ENCODE data around the gene RUBCNL. TPM values are rescaled to one million over a fixed set of nuclear protein-coding genes. Genes with fewer than 3 reads are reported as not detected.

The RUBCNL gene
- total RNA-seq, 1 donor from 2014 or later = 2.9 TPM

DNA sequence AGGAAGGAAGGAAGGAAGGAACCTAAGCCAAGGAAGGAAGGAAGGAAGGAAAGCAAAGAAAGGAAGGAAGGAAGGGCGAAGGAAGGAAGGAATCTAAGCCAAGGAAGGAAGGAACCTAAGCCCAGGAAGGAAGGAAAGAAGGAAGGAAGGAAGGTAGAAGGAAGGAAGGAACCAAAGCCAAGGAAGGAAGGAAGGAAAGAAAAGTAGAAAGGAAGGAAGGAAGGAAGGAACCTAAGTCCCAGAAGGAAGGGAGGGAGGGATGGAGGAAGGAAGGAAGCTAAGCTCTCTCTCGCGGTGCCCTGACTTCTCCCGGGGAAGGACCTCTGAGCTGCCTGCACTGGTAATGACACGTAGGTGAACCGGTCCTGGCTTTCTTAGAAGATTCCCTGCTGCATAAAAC lies 1.3 kb upstream of the RUBCNL start:
- no peaks in the 10 kb centered on the region for H3K9me3 ChIP-seq
- H3K27ac ChIP-seq = no peak overlapping the region
- H3K4me1 ChIP-seq = peaks cover 22% of the 10 kb centered on the region
- peaks cover 25% of the 10 kb centered on the region for H3K27me3 ChIP-seq
- H3K4me3 ChIP-seq = no peak overlapping the region
- intact Hi-C loops (cut with DNase I) = no loop called here
- ATAC-seq (no peak), DNase-seq (no peak)
- H3K36me3 ChIP-seq = no peaks in the 10 kb centered on the region
- no peak for TF ChIP-seq CTCF (IDR thresholded peaks at IDR 0.05)

- Histone ChIP-seq H3K9me3 (no peaks in the 10 kb centered on the region), H3K36me3 (no peaks in the 10 kb centered on the region), H3K4me1 (peaks cover 22% of the 10 kb centered on the region), H3K4me3 (peak overlapping the region; percentile 57), H3K27ac (no peak overlapping the region), H3K27me3 (peaks cover 25% of the 10 kb centered on the region)
- intact Hi-C loops (cut with DNase I) = no loop called here
- DNase-seq (no peak), ATAC-seq (no peak)
- TF ChIP-seq CTCF (IDR thresholded peaks at IDR 0.05) = no peak
Measured at GRCh38 chr13:46386392-46387063, 524 bp downstream of the RUBCNL start.

GRCh38 chr13:46385946-46386345 lies 1.1 kb downstream of the RUBCNL start:
- intact Hi-C loops (cut with DNase I) = no loop called here
- no peak overlapping the region for H3K4me3 ChIP-seq
- no peak for ATAC-seq
- H3K4me1 ChIP-seq = peaks cover 22% of the 10 kb centered on the region
- peaks cover 25% of the 10 kb centered on the region for H3K27me3 ChIP-seq
- H3K36me3 ChIP-seq = no peaks in the 10 kb centered on the region
- H3K27ac ChIP-seq = no peak overlapping the region
- H3K9me3 ChIP-seq = no peaks in the 10 kb centered on the region
- no peak for TF ChIP-seq CTCF (IDR thresholded peaks at IDR 0.05)
- no peak for DNase-seq

- H3K36me3 ChIP-seq = no peaks in the 10 kb centered on the region
- H3K4me3 ChIP-seq = no peak overlapping the region
- peaks cover 25% of the 10 kb centered on the region for H3K27me3 ChIP-seq
- H3K27ac ChIP-seq = no peak overlapping the region
- peaks cover 8% of the 10 kb centered on the region for H3K4me1 ChIP-seq
- no peak for DNase-seq
- H3K9me3 ChIP-seq = no peaks in the 10 kb centered on the region
- TF ChIP-seq CTCF (IDR thresholded peaks at IDR 0.05) = no peak
- intact Hi-C loops (cut with DNase I) = no loop called here
- ATAC-seq = no peak
Measured at GRCh38 chr13:46383383-46383782, 3.7 kb downstream of the RUBCNL start.

DNA sequence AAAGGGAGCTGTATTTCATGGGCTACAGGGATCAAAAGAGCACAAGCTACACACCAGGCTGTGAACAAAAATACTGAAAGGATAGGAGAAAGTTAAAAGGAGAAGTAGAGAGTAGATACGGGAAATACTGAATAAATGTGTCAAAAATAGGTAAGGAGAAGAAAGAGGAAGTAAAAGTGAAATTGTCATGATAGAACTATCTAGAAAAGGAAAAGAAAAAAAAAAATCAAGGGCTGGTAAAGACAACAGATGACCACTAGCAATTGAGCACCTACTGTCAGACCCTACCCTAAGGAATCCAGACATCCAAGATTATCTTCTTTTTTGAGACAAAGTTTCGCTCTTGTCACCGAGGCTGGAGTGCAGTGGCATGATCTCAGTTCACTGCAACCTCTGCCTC lies 4.8 kb downstream of the RUBCNL start:
- no peaks in the 10 kb centered on the region for H3K9me3 ChIP-seq
- H3K27me3 ChIP-seq = peaks cover 23% of the 10 kb centered on the region
- intact Hi-C loops (cut with DNase I) = no loop called here
- DNase-seq = no peak
- no peak overlapping the region for H3K4me3 ChIP-seq
- no peak for TF ChIP-seq CTCF (IDR thresholded peaks at IDR 0.05)
- H3K36me3 ChIP-seq = no peaks in the 10 kb centered on the region
- peaks cover 5% of the 10 kb centered on the region for H3K4me1 ChIP-seq
- H3K27ac ChIP-seq = no peak overlapping the region
- no peak for ATAC-seq

- intact Hi-C loops (cut with DNase I) = no loop called here
- Histone ChIP-seq H3K4me3 (no peak overlapping the region), H3K4me1 (no peaks in the 10 kb centered on the region), H3K36me3 (no peaks in the 10 kb centered on the region), H3K27me3 (peaks cover 7% of the 10 kb centered on the region), H3K9me3 (no peaks in the 10 kb centered on the region), H3K27ac (no peak overlapping the region)
- ATAC-seq (no peak), DNase-seq (no peak)
- TF ChIP-seq CTCF (IDR thresholded peaks at IDR 0.05) = no peak
Measured at GRCh38 chr13:46380242-46380641, 6.8 kb downstream of the RUBCNL start.
